Mesendoderm (in vitro differentiated cells): ENCODE results near the gene SNX30.

Source experiments
- DNase-seq: peaks from one replicate; pipeline ENCODE4 v3.0.0; 2013
- H2AK5ac ChIP-seq: 2 replicates; pipeline ENCODE4 v1.6.1; 2013; ENCODE audit warnings: low read length, inconsistent platforms
- H2BK120ac ChIP-seq: 2 replicates; pipeline ENCODE4 v1.6.1; 2013; ENCODE audit warnings: low read depth, mild to moderate bottlenecking, low read length, moderate library complexity, mixed read lengths
- H2BK15ac ChIP-seq: replicated peaks from 2 replicates; pipeline ENCODE4 v1.6.1; 2013; ENCODE audit warnings: low read depth, mild to moderate bottlenecking, moderate library complexity
- H2BK5ac ChIP-seq: 2 replicates; pipeline ENCODE4 v1.6.1; 2013; ENCODE audit warnings: low read length, inconsistent platforms
- H3K18ac ChIP-seq: 2 replicates; pipeline ENCODE4 v1.6.1; 2013; ENCODE audit warnings: mild to moderate bottlenecking, low read length, mixed read lengths
- H3K23ac ChIP-seq: one replicate; pipeline ENCODE4 v1.6.1; 2013; ENCODE audit warnings: low read length
- H3K27ac ChIP-seq: 2 replicates; pipeline ENCODE4 v1.5.1; 2013; ENCODE audit warnings: low read depth, mild to moderate bottlenecking, inconsistent platforms, low read length, moderate library complexity
- H3K27me3 ChIP-seq: 2 replicates; pipeline ENCODE4 v1.6.1; 2013; ENCODE audit warnings: low read length, control low read depth, mild to moderate bottlenecking, inconsistent platforms; ENCODE audit not compliant: insufficient read depth, poor library complexity
- H3K36me3 ChIP-seq: 2 replicates; pipeline ENCODE4 v1.6.1; 2013; ENCODE audit warnings: low read length, inconsistent platforms; ENCODE audit not compliant: control insufficient read depth, insufficient read depth
- H3K4ac ChIP-seq: one replicate; pipeline ENCODE4 v1.6.1; 2013; ENCODE audit warnings: low read depth, mild to moderate bottlenecking, low read length, moderate library complexity
- H3K4me1 ChIP-seq: 2 replicates; pipeline ENCODE4 v1.6.1; 2013; ENCODE audit warnings: low read depth, low read length, inconsistent platforms; ENCODE audit not compliant: control insufficient read depth
- H3K4me2 ChIP-seq: 2 replicates; pipeline ENCODE4 v1.6.1; 2013; ENCODE audit warnings: low read length
- H3K4me3 ChIP-seq: 2 replicates; pipeline ENCODE4 v1.5.1; 2013; ENCODE audit warnings: mild to moderate bottlenecking, low read length
- H3K56ac ChIP-seq: one replicate; pipeline ENCODE4 v1.6.1; 2013; ENCODE audit warnings: low read length
- H3K79me1 ChIP-seq: 2 replicates; pipeline ENCODE4 v1.6.1; 2013; ENCODE audit warnings: low read length, inconsistent platforms
- H3K79me2 ChIP-seq: 2 replicates; pipeline ENCODE4 v1.6.1; 2013; ENCODE audit warnings: mild to moderate bottlenecking, low read length; ENCODE audit not compliant: control insufficient read depth, insufficient read depth
- H3K9ac ChIP-seq: 2 replicates; pipeline ENCODE4 v1.6.1; 2013; ENCODE audit warnings: low read length, inconsistent platforms
- H4K5ac ChIP-seq: one replicate; pipeline ENCODE4 v1.6.1; 2013; ENCODE audit warnings: low read length
- H4K8ac ChIP-seq: one replicate; pipeline ENCODE4 v1.6.1; 2013; ENCODE audit warnings: low read depth, mild to moderate bottlenecking, control low read depth, low read length, moderate library complexity
- WGBS: extraction: QIAGEN DNeasy Blood & Tissue Kit; methylation state at CpG from one replicate; pipeline ENCODE4 v1.1.7; 2013; ENCODE audit warnings: low lambda C conversion rate, missing lambda C conversion rate; ENCODE audit not compliant: insufficient coverage; ENCODE audit errors: extremely low coverage; 5-methylcytosine and 5-hydroxymethylcytosine counted together

The SNX30 gene

GRCh38 chr9:112777914-112778313 lies 27.4 kb downstream of the SNX30 start:
- Histone ChIP-seq H2BK5ac (no peak overlapping the region), H3K56ac (no peak overlapping the region), H2BK120ac (no peak overlapping the region), H3K9ac (no peak overlapping the region), H3K4ac (no peak overlapping the region), H4K5ac (no peak overlapping the region), H4K8ac (no peak overlapping the region), H3K27me3 (no peaks in the 10 kb centered on the region), H3K4me2 (no peak overlapping the region), H3K4me1 (no peaks in the 10 kb centered on the region), H2BK15ac (no peak overlapping the region), H3K79me2 (no peaks in the 10 kb centered on the region), H2AK5ac (no peak overlapping the region), H3K18ac (no peak overlapping the region), H3K23ac (no peak overlapping the region), H3K36me3 (no peaks in the 10 kb centered on the region), H3K27ac (no peak overlapping the region), H3K4me3 (no peak overlapping the region), H3K79me1 (no peaks in the 10 kb centered on the region)
- no peak for DNase-seq

- Histone ChIP-seq H3K23ac (no peak overlapping the region), H2BK120ac (no peak overlapping the region), H3K56ac (no peak overlapping the region), H3K79me1 (peaks cover 2% of the 10 kb centered on the region), H3K4me1 (peaks cover 3% of the 10 kb centered on the region), H3K27me3 (no peaks in the 10 kb centered on the region), H3K9ac (no peak overlapping the region), H2BK5ac (no peak overlapping the region), H4K5ac (no peak overlapping the region), H3K4ac (no peak overlapping the region), H3K4me3 (no peak overlapping the region), H3K18ac (no peak overlapping the region), H2BK15ac (no peak overlapping the region), H3K27ac (no peak overlapping the region), H3K79me2 (no peaks in the 10 kb centered on the region), H3K36me3 (no peaks in the 10 kb centered on the region), H4K8ac (no peak overlapping the region), H2AK5ac (no peak overlapping the region), H3K4me2 (no peak overlapping the region)
- no CpG with 5 or more reads among the region's 6 CpGs for WGBS
- no peak for DNase-seq
Measured at GRCh38 chr9:112780450-112781036, 30.0 kb downstream of the SNX30 start.

- no peak overlapping the region for H3K4me2 ChIP-seq
- H4K8ac ChIP-seq = no peak overlapping the region
- no CpG with 5 or more reads among the region's 1 CpG for WGBS
- H2BK5ac ChIP-seq = no peak overlapping the region
- H3K23ac ChIP-seq = no peak overlapping the region
- H3K27me3 ChIP-seq = no peaks in the 10 kb centered on the region
- no peak overlapping the region for H2AK5ac ChIP-seq
- H2BK120ac ChIP-seq = no peak overlapping the region
- peaks cover 3% of the 10 kb centered on the region for H3K4me1 ChIP-seq
- H3K79me1 ChIP-seq = peaks cover 2% of the 10 kb centered on the region
- H3K36me3 ChIP-seq = no peaks in the 10 kb centered on the region
- H3K4ac ChIP-seq = no peak overlapping the region
- H3K56ac ChIP-seq = no peak overlapping the region
- H3K27ac ChIP-seq = no peak overlapping the region
- H3K79me2 ChIP-seq = no peaks in the 10 kb centered on the region
- no peak overlapping the region for H3K9ac ChIP-seq
- H3K4me3 ChIP-seq = no peak overlapping the region
- no peak overlapping the region for H4K5ac ChIP-seq
- H2BK15ac ChIP-seq = no peak overlapping the region
- H3K18ac ChIP-seq = no peak overlapping the region
- no peak for DNase-seq
Measured at GRCh38 chr9:112782218-112782617, 31.7 kb downstream of the SNX30 start.

- no peak overlapping the region for H3K18ac ChIP-seq
- no peaks in the 10 kb centered on the region for H3K36me3 ChIP-seq
- no peak overlapping the region for H3K4me3 ChIP-seq
- no peak overlapping the region for H3K27ac ChIP-seq
- no peak overlapping the region for H4K5ac ChIP-seq
- no peak overlapping the region for H2BK120ac ChIP-seq
- H3K4me2 ChIP-seq = no peak overlapping the region
- no peak overlapping the region for H4K8ac ChIP-seq
- H3K9ac ChIP-seq = no peak overlapping the region
- H2BK15ac ChIP-seq = no peak overlapping the region
- peaks cover 2% of the 10 kb centered on the region for H3K79me1 ChIP-seq
- H3K4me1 ChIP-seq = peaks cover 3% of the 10 kb centered on the region
- no CpG with 5 or more reads among the region's 4 CpGs for WGBS
- DNase-seq = no peak
- H2BK5ac ChIP-seq = no peak overlapping the region
- H3K56ac ChIP-seq = no peak overlapping the region
- no peak overlapping the region for H3K23ac ChIP-seq
- H3K4ac ChIP-seq = no peak overlapping the region
- H2AK5ac ChIP-seq = no peak overlapping the region
- H3K79me2 ChIP-seq = no peaks in the 10 kb centered on the region
- no peaks in the 10 kb centered on the region for H3K27me3 ChIP-seq
Measured at GRCh38 chr9:112783551-112783954, 33.0 kb downstream of the SNX30 start.

- no peak overlapping the region for H4K8ac ChIP-seq
- H2AK5ac ChIP-seq = no peak overlapping the region
- H2BK5ac ChIP-seq = no peak overlapping the region
- WGBS = no CpG with 5 or more reads among the region's 7 CpGs
- H3K79me2 ChIP-seq = no peaks in the 10 kb centered on the region
- no peak overlapping the region for H3K4ac ChIP-seq
- peak overlapping the region; percentile 79 for H3K4me2 ChIP-seq
- H2BK120ac ChIP-seq = no peak overlapping the region
- H3K18ac ChIP-seq = no peak overlapping the region
- H3K79me1 ChIP-seq = peaks cover 2% of the 10 kb centered on the region
- H3K4me1 ChIP-seq = peaks cover 3% of the 10 kb centered on the region
- peak overlapping the region; percentile 51 for H3K9ac ChIP-seq
- peak overlapping the region; percentile 14 for H3K4me3 ChIP-seq
- no peaks in the 10 kb centered on the region for H3K36me3 ChIP-seq
- H3K27ac ChIP-seq = no peak overlapping the region
- DNase-seq = peak; percentile 79
- peak overlapping the region; percentile 54 for H3K23ac ChIP-seq
- H2BK15ac ChIP-seq = no peak overlapping the region
- no peak overlapping the region for H4K5ac ChIP-seq
- H3K27me3 ChIP-seq = no peaks in the 10 kb centered on the region
- peak overlapping the region; percentile 45 for H3K56ac ChIP-seq
Measured at GRCh38 chr9:112784020-112784785, 33.6 kb downstream of the SNX30 start.

GRCh38 chr9:112785986-112786385 lies 35.4 kb downstream of the SNX30 start:
- H3K79me2 ChIP-seq = no peaks in the 10 kb centered on the region
- no peak overlapping the region for H2BK5ac ChIP-seq
- no CpG with 5 or more reads among the region's 3 CpGs for WGBS
- H2BK120ac ChIP-seq = no peak overlapping the region
- H3K4me1 ChIP-seq = peaks cover 3% of the 10 kb centered on the region
- DNase-seq = no peak
- no peak overlapping the region for H3K56ac ChIP-seq
- no peak overlapping the region for H3K23ac ChIP-seq
- no peaks in the 10 kb centered on the region for H3K27me3 ChIP-seq
- H4K8ac ChIP-seq = no peak overlapping the region
- H3K79me1 ChIP-seq = peaks cover 2% of the 10 kb centered on the region
- H3K4me3 ChIP-seq = no peak overlapping the region
- no peak overlapping the region for H3K4ac ChIP-seq
- no peak overlapping the region for H2BK15ac ChIP-seq
- no peak overlapping the region for H3K27ac ChIP-seq
- no peak overlapping the region for H4K5ac ChIP-seq
- no peak overlapping the region for H3K18ac ChIP-seq
- no peak overlapping the region for H3K4me2 ChIP-seq
- no peak overlapping the region for H2AK5ac ChIP-seq
- H3K36me3 ChIP-seq = no peaks in the 10 kb centered on the region
- no peak overlapping the region for H3K9ac ChIP-seq
